ENCODE results near the gene ANKRD44. TPM values are rescaled to one million over a fixed set of nuclear protein-coding genes. Genes with fewer than 3 reads are reported as not detected.

Gene ANKRD44
- total RNA-seq, 4 donors from 2014 or later: 24.4 to 51.8 (median 35.7) TPM

- no peak overlapping the region for H3K27ac ChIP-seq
Measured at GRCh38 chr2:197136452-197136851, 174.1 kb downstream of the ANKRD44 start.

GRCh38 chr2:197135806-197136205 lies 174.8 kb downstream of the ANKRD44 start:
- no peaks in the 10 kb centered on the region for H3K27me3 ChIP-seq
- WGBS, 2 donors (ENCODE audit: low coverage in 1 of 2): 100% methylated on average over 1 of the region's 1 CpG; no CpG with 5 or more reads in 1 of the 2 donors
- no peaks in the 10 kb centered on the region for H3K36me3 ChIP-seq
- H3K4me3 ChIP-seq: no peak overlapping the region
- H3K4me1 ChIP-seq: peaks cover 0 to 45% (median 4%) of the 10 kb centered on the region in 3 donors
- H3K9me3 ChIP-seq: no peaks in the 10 kb centered on the region
- no peak for ATAC-seq
- no peak overlapping the region for H3K27ac ChIP-seq
- TF ChIP-seq POLR2AphosphoS5 (IDR thresholded peaks at IDR 0.05) (no peak), POLR2A (IDR thresholded peaks at IDR 0.05) (no peak), CTCF (IDR thresholded peaks at IDR 0.05) (no peak), EP300 (IDR thresholded peaks at IDR 0.05) (no peak)

More at GRCh38 chr2:197136452-197136851, 174.1 kb downstream of the ANKRD44 start:
- 53 to 80% methylated on average over 2 to 5 of the region's 5 CpGs for WGBS, 2 donors (ENCODE audit: low coverage in 1 of 2)
- H3K4me3 ChIP-seq: no peak overlapping the region
- no peaks in the 10 kb centered on the region for H3K27me3 ChIP-seq
- ATAC-seq: no peak
- H3K36me3 ChIP-seq: no peaks in the 10 kb centered on the region
- H3K9me3 ChIP-seq: no peaks in the 10 kb centered on the region
- TF ChIP-seq CTCF (IDR thresholded peaks at IDR 0.05) (no peak), POLR2AphosphoS5 (IDR thresholded peaks at IDR 0.05) (no peak), POLR2A (IDR thresholded peaks at IDR 0.05) (no peak)
- peaks cover 0 to 41% (median 4%) of the 10 kb centered on the region in 3 donors for H3K4me1 ChIP-seq

GRCh38 chr2:197134206-197134605 lies 176.4 kb downstream of the ANKRD44 start:
- 92% methylated on average over 2 of the region's 2 CpGs; no CpG with 5 or more reads in 1 of the 2 donors for WGBS, 2 donors (ENCODE audit: low coverage in 1 of 2)
- no peak overlapping the region for H3K27ac ChIP-seq
- no peaks in the 10 kb centered on the region for H3K9me3 ChIP-seq
- peaks cover 0 to 55% (median 4%) of the 10 kb centered on the region in 3 donors for H3K4me1 ChIP-seq
- TF ChIP-seq POLR2AphosphoS5 (IDR thresholded peaks at IDR 0.05) (no peak), EP300 (IDR thresholded peaks at IDR 0.05) (no peak), CTCF (IDR thresholded peaks at IDR 0.05) (no peak), POLR2A (IDR thresholded peaks at IDR 0.05) (no peak)
- no peak overlapping the region for H3K4me3 ChIP-seq
- no peaks in the 10 kb centered on the region for H3K36me3 ChIP-seq
- H3K27me3 ChIP-seq: no peaks in the 10 kb centered on the region
- no peak for ATAC-seq

DNA sequence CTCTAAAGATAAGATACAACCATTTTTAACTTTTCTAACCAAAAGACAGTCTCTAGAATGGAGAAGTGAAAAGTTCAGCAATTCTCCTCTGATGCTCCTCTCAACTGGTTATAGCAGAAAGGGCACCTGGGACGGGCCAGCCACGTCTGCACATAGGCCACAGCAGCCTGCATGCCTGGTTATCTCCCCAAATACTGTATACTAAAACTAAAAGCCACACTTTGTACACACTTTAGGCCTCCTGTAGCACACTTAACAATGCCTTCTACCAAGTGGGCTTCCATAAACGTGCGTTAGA lies 179.1 kb downstream of the ANKRD44 start:
- WGBS, 2 donors (ENCODE audit: low coverage in 1 of 2): 72 to 88% methylated on average over 4 of the region's 4 CpGs
- TF ChIP-seq EP300 (IDR thresholded peaks at IDR 0.05): no peak
- no peak for TF ChIP-seq POLR2A (IDR thresholded peaks at IDR 0.05)
- no peak for TF ChIP-seq CTCF (IDR thresholded peaks at IDR 0.05)
- TF ChIP-seq POLR2AphosphoS5 (IDR thresholded peaks at IDR 0.05): no peak
- H3K4me1 ChIP-seq: peaks cover 0 to 44% (median 0%) of the 10 kb centered on the region in 3 donors
- no peaks in the 10 kb centered on the region for H3K36me3 ChIP-seq
- no peak overlapping the region for H3K27ac ChIP-seq
- H3K27me3 ChIP-seq: no peaks in the 10 kb centered on the region
- H3K4me3 ChIP-seq: no peak overlapping the region
- H3K9me3 ChIP-seq: no peaks in the 10 kb centered on the region
- ATAC-seq: no peak

GRCh38 chr2:197130318-197130717 lies 180.3 kb downstream of the ANKRD44 start:
- Histone ChIP-seq H3K36me3 (no peaks in the 10 kb centered on the region), H3K4me1 (peaks cover 5 to 47% (median 6%) of the 10 kb centered on the region in 3 donors)
- no peak for ATAC-seq

More at GRCh38 chr2:197130318-197130717, 180.3 kb downstream of the ANKRD44 start:
- TF ChIP-seq EP300 (IDR thresholded peaks at IDR 0.05) (no peak), POLR2AphosphoS5 (IDR thresholded peaks at IDR 0.05) (no peak), POLR2A (IDR thresholded peaks at IDR 0.05) (no peak), CTCF (IDR thresholded peaks at IDR 0.05) (no peak)
- no peak overlapping the region for H3K4me3 ChIP-seq
- H3K9me3 ChIP-seq: no peaks in the 10 kb centered on the region
- H3K27me3 ChIP-seq: no peaks in the 10 kb centered on the region
- H3K27ac ChIP-seq: peak overlapping the region in 2 of 4 donors; percentile 2 to 52
- 63 to 67% methylated on average over 6 of the region's 6 CpGs for WGBS, 2 donors (ENCODE audit: low coverage in 1 of 2)

All from gastroesophageal sphincter (tissue), 4 donors.